AG10803 (cell line): ENCODE measurements around the gene PBX1.

Source experiments
- DNase-seq: peaks from one replicate; pipeline ENCODE4 v3.0.0; 2010; ENCODE audit warnings: low read depth
- H3K4me3 ChIP-seq: 2 replicates; pipeline ENCODE4 v1.5.1; 2011; ENCODE audit warnings: mild to moderate bottlenecking, low read length, control low read depth
- CTCF ChIP-seq: conservative IDR thresholded peaks from 2 replicates; pipeline ENCODE4 v1.5.1; 2011; ENCODE audit warnings: mild to moderate bottlenecking, low read length, control low read depth, inconsistent platforms

The PBX1 gene

GRCh38 chr1:164774819-164775654, 216.1 kb downstream of the PBX1 start:
- H3K4me3 ChIP-seq, result no peak overlapping the region
- no peak for TF ChIP-seq CTCF
- no peak for DNase-seq

- no peak for TF ChIP-seq CTCF
- H3K4me3 ChIP-seq, result no peak overlapping the region
- no peak for DNase-seq
Measured at GRCh38 chr1:164777518-164777917, 218.5 kb downstream of the PBX1 start.

GRCh38 chr1:164779376-164779775, 220.4 kb downstream of the PBX1 start:
- DNase-seq, result no peak
- no peak overlapping the region for H3K4me3 ChIP-seq
- TF ChIP-seq CTCF, result 0 out of 2 replicates have a peak, but pooled peaks have one; percentile 13

GRCh38 chr1:164780111-164780812, 221.3 kb downstream of the PBX1 start:
- TF ChIP-seq CTCF, result no peak
- no peak overlapping the region; the same call in 1 of the 2 replicates for H3K4me3 ChIP-seq
- DNase-seq, result peak; percentile 79

- peak; percentile 91 for DNase-seq
- TF ChIP-seq CTCF, result no peak
- no peak overlapping the region for H3K4me3 ChIP-seq
Measured at GRCh38 chr1:164780863-164781262, 221.9 kb downstream of the PBX1 start.

- H3K4me3 ChIP-seq, result no peak overlapping the region
- DNase-seq, result no peak
- TF ChIP-seq CTCF, result no peak
Measured at GRCh38 chr1:164781972-164782371, 223.0 kb downstream of the PBX1 start.
